CD4-positive, alpha-beta T cell treated with Interleukin-15 for 1 hour (primary cell): ENCODE data around the gene LRRN2.
"Not testable (repeated sequence)": the region's sequence is repeated elsewhere in the genome, so short reads cannot be mapped to it uniquely, and the experiment has no call there.

ENCODE experiments used
- DNase-seq: peaks from one replicate; pipeline ENCODE4 v3.0.0-alpha.2; 2020

Gene LRRN2

DNA sequence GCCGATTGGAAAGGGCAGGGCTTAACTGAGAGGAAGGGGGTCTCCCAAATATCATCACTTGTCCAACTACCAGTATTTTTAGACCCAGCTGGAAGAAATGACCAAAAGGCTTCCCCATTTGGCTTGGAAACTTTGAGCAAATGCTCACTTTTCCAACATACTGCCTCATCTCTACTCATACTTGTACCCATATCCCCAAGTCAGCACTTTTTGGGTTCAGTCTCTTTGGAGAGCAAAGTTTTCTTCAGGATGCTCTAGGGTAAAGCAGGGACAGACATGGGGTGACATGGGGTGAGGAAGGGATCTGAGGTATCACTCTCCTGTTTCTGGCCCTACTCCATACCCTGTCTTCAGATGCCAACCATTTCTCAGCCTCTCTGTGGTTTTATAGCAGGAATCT lies 27.2 kb downstream of the LRRN2 start:
- no peak for DNase-seq

DNA sequence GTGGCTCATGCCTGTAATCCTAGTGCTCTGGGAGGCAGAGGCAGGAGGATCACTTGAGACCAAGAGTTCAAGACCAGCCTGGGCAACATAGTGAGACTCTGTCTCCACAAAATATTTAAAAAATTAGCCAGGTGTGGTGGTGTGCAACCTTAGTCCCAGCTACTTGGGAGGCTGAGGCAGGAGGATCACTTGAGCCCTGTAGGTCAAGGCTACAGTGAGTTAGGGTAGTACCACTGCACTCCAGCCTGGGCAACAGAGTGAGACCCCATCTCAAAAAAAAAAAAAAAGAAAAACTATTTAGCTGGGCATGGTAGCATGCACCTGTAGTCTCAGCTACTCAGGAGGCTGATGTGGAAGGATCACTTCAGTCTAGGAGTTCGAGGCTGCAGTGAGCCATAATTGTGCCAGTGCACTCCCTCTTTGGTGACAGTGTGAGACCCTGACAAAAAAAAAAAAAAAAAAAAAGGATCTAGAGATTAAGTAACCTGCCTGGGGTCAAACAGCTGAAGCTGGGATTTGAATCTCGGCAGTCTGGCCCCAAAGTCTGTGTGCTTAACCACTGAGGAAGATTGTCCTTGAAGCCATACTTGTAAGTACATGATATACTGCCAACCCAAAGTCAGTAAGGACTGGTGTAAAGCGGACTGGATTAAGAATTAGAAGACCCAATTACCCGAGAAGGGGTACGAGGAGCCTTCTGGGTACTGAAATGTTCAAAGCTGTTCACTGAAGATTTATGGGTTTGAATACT lies 31.8 kb downstream of the LRRN2 start:
- no peak for DNase-seq

- DNase-seq, result no peak
Measured at GRCh38 chr1:204652497-204652896, 33.0 kb downstream of the LRRN2 start.

DNA sequence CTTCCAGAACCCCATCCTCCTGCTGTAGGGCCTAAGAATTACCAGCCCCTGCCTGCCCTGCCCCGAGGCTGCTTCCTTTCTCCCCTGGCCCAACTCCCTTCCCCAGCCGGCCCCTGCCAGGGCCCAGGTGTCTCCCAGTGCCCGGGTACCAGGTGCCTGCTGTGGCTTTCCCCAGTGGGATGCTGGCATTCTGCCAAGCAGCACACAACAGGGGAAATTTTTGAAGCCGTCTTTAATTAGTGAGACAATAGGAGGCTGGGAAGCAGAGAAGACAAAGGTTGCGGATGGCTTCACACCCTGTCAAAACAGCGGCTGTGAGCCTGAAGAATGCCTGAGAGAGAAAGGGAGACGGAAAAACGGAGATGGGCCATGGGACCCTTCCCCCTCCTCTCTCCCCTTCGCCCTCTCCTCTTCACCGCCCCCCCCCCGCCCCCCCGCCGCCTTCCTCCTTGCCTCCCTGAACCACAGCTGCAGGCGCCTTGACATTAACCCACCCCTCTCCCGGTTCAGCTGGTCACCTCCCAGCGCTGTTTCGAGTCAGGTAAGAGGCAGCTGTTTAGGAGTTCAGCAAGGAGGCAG lies 33.6 kb downstream of the LRRN2 start:
- no peak for DNase-seq

- DNase-seq, result no peak
Measured at GRCh38 chr1:204650911-204651570, 34.5 kb downstream of the LRRN2 start.

GRCh38 chr1:204649721-204650521 lies 35.6 kb downstream of the LRRN2 start:
- no peak for DNase-seq

- no peak for DNase-seq
Measured at GRCh38 chr1:204648576-204648975, 37.0 kb downstream of the LRRN2 start.

DNA sequence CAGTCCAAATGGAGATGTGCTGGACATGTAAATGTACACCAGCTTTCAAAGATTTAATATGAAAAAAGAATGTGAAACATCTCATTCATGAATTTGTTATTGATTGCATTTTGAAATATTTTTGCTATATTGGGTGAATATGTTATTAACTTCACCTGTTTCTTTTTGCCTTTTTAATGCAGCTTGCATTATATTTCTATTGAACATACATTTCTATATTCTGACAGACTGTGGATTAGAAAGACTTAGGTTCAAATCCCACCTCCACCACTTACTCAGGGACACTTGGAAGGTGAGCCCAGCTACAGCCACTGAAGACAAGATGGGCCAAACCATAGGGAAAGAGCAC lies 37.8 kb downstream of the LRRN2 start:
- DNase-seq, result no peak

DNA sequence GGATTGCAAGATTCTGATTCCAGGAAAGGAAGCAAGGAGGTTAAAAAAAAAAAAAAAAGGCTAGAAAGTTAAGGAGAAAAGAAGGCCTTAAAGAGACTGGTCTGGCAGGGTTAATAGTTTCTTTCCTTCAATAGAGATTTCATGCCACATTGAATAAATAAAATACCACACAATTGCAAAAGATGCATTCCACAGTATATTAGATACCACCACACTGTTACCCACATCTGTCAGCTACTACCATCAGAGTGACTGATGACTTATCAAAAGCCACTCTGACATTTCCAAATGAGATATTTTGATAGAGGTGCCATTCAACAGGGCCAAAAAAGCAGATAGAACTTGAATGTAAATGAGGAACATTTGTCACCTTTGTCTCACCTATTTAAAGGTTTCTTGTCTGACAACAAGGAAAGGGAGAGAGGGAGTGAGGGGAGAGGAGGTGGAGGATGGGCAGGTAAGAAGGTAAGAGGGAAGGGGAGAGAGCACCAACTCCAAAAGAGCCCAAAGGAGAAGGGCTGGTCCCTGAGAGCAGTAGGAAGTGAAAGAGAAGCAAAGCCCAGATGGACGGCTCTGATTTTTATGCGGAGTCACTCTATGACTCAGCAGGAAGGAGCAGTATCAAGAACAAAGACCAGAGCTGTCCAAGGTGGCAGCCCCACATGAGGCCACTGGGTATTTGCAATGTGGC lies 38.3 kb downstream of the LRRN2 start:
- DNase-seq, result no peak

DNA sequence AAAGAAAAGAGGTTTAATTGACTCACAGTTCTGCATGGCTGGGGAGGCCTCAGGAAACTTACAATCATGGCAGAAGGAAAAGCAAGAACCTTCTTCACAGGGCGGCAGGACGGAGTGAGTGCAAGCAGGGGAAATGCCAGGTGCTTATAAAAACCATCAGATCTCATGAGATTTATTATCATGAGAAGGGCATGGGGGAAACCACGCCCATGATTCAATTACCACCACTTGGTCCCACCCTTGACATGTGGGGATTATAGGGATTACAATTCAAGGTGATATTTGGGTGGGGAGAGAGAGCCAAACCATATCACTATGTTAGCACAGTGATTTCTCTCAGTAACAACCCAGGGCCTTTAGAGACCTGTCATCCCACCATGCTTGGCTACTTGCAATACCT lies 39.9 kb downstream of the LRRN2 start:
- no peak for DNase-seq

DNA sequence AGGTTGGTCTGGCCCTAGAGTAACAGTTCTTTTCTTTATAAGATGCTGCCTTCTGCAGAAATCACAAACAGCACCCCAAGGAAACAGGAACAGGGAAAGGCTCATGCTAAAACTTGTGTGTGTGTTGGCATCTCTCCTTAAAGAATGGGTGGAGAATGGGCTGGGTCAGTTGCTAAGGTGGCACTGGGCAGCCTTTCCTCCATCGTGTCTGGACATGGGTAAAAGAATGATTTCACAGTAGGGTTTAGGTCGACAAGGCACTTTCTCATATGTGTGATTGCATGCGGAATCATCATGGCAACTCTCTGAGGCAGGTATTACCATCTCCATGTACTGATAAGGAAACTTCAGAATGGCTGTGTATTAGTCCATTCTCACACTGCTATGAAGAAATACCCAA lies 40.3 kb downstream of the LRRN2 start:
- DNase-seq, result no peak

DNA sequence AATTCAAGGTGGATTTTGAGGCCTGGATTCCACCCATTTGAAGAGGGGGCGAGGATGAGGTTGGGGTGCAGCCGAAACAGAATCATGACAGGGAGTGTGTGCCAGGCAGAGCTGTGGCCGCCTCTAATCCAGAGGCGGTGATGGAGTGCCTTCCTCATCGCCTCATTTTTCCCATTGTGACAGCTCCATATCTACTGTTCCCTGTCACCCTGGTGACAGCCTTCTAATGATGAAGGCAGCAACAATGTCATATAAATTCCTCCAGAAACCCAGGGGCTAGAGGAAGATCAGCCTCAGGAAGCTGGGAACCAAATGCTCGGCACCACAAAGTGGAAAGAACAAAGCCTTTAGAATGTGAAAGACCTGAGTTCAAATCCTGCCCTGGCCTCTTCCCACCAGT lies 42.0 kb downstream of the LRRN2 start:
- no peak for DNase-seq

DNA sequence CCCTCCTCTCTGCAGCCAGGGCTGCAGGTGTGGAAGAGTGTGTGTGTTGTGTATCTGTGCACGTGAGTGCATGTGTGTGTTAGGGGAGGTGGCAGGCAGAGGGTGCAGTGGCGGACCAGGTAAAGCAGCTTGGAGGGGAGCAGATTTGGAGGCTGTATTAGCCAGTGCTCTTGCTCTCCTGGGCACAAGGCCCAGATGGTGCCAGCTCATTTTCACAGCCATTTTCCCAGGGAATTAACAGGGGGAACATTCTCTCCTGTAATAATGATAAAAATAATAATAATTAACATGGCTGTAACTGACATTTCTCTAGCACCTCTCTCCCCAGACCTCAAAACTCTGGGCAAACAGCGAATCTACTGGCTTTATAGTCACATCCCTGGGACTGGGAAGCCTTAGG lies 43.6 kb downstream of the LRRN2 start:
- no peak for DNase-seq

- DNase-seq, result no peak
Measured at GRCh38 chr1:204641455-204641854, 44.1 kb downstream of the LRRN2 start.

DNA sequence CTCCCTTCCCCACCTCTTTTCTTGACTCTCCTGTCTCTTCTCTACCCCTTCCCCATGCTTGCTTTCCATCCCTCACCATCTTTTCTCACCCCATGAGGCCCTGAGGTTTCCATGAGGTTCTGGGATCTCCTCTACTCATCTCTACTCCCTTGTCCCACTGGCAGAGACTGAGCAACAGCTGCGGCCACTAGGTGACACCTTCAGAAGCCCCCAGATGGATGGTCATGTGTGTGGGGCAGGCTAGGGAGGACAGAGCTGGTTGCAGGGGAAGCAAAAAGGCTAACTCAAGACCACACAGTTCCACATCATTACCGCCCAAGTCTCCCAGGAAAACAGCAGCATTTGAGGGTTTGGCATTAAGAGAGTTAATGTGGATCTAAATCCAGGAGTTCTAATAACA lies 45.0 kb downstream of the LRRN2 start:
- DNase-seq, result no peak

DNA sequence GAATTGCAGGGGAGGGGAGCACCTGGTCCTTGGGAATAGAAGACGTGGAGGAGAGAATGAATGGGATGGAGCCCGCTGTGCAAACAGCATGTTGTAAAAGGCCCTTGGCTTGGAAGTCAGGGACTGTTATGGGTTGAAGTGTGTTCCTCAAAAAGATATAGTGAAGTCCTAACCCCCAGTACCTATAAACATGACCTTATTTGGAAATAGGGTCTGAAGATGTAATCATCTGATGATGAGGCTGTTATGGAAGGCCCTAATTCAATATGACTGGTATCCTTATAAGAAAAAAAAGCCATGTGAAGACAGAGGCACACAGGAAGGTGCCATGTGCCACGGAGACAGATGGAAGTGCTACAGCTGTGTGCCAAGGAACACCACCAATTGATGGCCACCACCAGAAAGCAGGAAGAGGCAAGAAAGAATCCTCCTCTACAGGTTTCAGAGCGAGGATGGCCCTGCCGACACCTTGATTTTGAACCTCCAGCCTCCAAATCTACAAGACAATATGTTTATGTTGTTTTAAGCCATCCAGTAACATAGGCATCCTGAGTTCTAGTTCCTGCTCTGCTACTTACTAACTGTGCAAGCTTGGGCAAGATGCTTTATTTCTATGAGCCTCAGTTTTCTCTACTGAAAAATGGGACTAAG lies 51.2 kb downstream of the LRRN2 start:
- DNase-seq, result no peak

DNA sequence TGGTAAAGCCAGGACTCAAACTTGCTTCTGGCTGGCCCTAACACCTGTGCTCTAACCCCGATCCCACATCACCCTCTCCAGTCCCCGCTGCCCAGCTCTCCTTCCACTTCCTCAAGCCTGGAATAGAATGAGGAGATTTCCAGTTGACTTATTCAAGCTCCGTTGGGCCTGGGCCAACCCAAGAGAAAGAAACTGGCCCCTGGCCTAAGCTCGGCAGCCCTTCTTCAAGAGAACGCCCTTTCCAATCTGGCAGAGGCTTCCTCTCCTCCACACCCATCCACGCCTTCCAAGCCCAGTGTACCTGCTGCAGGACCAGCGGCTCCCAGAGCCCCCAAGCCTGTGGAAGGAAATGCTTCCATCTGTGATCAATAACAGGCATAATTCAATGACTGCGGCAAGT lies 51.9 kb downstream of the LRRN2 start:
- DNase-seq, result no peak

- DNase-seq, result no peak
Measured at GRCh38 chr1:204630132-204630905, 55.2 kb downstream of the LRRN2 start.

DNA sequence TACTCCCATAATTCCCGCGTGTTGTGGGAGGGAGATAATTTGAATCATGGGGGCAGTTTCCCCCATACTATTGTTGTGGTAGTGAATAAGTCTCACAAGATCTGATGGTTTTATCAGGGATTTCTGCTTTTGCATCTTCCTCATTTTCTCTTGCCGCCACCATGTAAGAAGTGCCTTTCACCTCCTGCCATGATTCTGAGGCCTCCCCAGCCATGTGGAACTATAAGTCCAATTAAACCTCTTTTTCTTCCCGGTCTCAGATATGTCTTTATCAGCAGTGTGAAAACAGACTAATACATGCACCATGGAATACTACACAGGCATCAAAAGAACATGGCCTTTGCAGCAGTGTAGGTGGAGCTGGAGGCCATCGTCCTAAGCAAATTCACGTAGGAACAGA lies 56.1 kb downstream of the LRRN2 start:
- not testable (repeated sequence) for DNase-seq

DNA sequence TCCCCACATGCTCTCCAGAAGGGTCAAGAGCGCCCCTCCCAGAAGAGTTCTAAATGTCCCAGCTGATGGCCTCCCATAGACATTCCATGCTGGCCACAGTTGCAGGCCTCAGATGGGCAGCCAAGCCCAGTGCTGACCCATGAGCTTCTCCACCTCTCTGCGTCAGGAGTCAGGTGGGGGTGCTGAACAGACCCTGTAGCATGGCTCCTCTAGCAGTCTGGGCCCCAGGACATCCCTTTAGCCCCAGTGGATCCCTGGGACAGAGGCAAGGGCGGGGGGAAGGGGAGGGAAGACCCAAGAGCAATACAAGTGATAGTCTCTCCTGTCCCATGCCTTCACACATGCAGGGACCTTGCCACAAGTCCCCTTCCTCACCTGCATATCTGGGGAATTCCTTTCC lies 56.7 kb downstream of the LRRN2 start:
- DNase-seq, result no peak

DNA sequence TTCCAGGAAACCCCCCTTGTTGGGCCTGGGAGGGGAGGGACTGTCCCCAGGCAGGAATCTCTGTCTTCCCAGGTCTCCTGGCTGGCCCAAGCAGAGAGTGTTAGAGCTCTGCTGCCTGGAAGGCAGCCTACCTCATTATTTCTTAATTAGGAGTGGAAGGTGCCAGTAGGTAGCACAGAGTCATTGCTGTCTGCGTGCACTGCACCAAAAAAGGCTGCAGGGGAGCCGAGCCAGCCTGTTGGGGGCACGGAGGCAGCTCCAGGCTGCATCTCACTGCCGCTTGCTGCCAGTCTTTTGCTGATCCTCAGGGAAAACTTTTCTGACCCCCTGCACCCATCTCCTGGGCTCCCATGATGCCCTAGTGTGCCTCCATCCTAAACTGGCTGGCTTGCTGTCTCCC lies 58.1 kb downstream of the LRRN2 start:
- DNase-seq, result no peak

GRCh38 chr1:204626381-204626780 lies 59.2 kb downstream of the LRRN2 start:
- no peak for DNase-seq
